A673 (cell line): Measurements from ENCODE around the gene SLC7A9.

Source experiments
- CTCF ChIP-seq: fragments of 300-800, 200-600 bp; sonication (generic); conservative IDR thresholded peaks from 2 replicates; pipeline ENCODE4 v1.5.1; 2017; ENCODE audit warnings: low read depth, mild to moderate bottlenecking, antibody characterized with exemption, low read length, moderate library complexity, mixed read lengths
- EZH2 ChIP-seq: fragments of 200-600 bp; sonication (generic); IDR thresholded peaks from 2 replicates; pipeline ENCODE4 v1.6.1; 2017; ENCODE audit warnings: borderline replicate concordance, low read depth, mild to moderate bottlenecking, mixed read lengths, antibody characterized with exemption, low read length; ENCODE audit not compliant: poor library complexity, severe bottlenecking

DNA sequence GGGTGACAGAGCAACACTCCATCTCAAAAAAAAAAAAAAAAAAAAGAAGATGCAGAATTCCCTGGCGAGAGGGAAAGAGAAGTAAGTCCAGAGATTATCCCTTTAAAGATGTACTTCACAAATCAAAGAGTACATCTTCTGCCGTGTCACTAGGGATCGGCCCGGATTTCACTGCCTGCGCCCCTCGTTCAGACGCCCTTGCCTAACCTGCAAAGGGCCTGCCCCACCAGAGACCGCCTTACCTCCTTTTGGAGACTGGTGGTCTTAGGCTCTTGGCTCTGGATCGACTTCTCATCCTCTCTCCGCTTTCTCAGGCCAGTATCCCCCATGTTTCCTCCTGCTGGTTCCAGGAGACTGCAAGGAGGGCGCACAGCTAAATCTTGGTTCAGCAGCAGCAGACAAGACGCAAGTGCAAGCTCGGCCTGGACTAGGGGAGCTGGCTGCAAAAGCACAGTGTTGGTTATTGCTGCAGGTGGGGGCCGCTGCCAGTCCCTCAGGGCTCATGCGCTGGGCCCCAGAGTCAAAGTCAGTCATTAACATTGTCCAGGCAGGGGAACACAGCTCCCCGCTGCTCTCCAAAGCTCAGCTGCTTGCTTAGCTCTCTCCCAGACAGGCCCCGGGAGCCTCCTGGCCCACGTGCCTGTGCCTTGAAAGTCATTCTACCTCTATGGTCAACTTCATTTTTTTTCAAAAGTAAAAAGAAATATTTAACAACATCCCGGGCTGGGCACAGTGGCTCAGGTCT is 1.2 kb downstream of the SLC7A9 start:
- TF ChIP-seq EZH2 = no peak
- no peak for TF ChIP-seq CTCF
